ENCODE measurements around the gene MINPP1. TPM values are rescaled to one million over a fixed set of nuclear protein-coding genes. Genes with fewer than 3 reads are reported as not detected.
"Not testable (repeated sequence)": the region's sequence is repeated elsewhere in the genome, so short reads cannot be mapped to it uniquely, and the experiment has no call there.

The MINPP1 gene
- polyA plus RNA-seq, 6 donors from 2014 or later: 3.2 to 7.5 (median 5.6) TPM

- no peaks in the 10 kb centered on the region for H3K36me3 Mint-ChIP-seq
- ATAC-seq (ENCODE audit: low read depth in 2 of 2): no peak
- peaks cover 0 to 4% (median 0%) of the 10 kb centered on the region in 3 donors for H3K27me3 Mint-ChIP-seq
- H3K9me3 Mint-ChIP-seq: peaks cover 0 to 3% (median 0%) of the 10 kb centered on the region in 7 donors
- DNase-seq: no peak
- H3K27ac Mint-ChIP-seq: no peak overlapping the region
- H3K4me1 Mint-ChIP-seq: peaks cover 6% of the 10 kb centered on the region in 3 donors
- no peak overlapping the region for H3K4me3 Mint-ChIP-seq
Measured at GRCh38 chr10:87591589-87591886, 86.8 kb downstream of the MINPP1 start.

- not testable (repeated sequence) for ATAC-seq (ENCODE audit: low read depth in 2 of 2); H3K36me3 Mint-ChIP-seq; H3K27me3 Mint-ChIP-seq; H3K9me3 Mint-ChIP-seq; H3K27ac Mint-ChIP-seq; H3K4me3 Mint-ChIP-seq; DNase-seq
- peaks cover 8 to 14% (median 12%) of the 10 kb centered on the region in 3 donors for H3K4me1 Mint-ChIP-seq
Measured at GRCh38 chr10:87592920-87593319, 88.2 kb downstream of the MINPP1 start.

- no peak for DNase-seq
- peaks cover 0 to 6% (median 0%) of the 10 kb centered on the region in 7 donors for H3K9me3 Mint-ChIP-seq
- H3K27ac Mint-ChIP-seq: no peak overlapping the region
- H3K4me3 Mint-ChIP-seq: no peak overlapping the region
- H3K36me3 Mint-ChIP-seq: no peaks in the 10 kb centered on the region
- peaks cover 8 to 14% (median 12%) of the 10 kb centered on the region in 3 donors for H3K4me1 Mint-ChIP-seq
- peaks cover 0 to 4% (median 0%) of the 10 kb centered on the region in 3 donors for H3K27me3 Mint-ChIP-seq
- no peak for ATAC-seq (ENCODE audit: low read depth in 2 of 2)
Measured at GRCh38 chr10:87593702-87594101, 89.0 kb downstream of the MINPP1 start.

GRCh38 chr10:87594181-87594580 is 89.5 kb downstream of the MINPP1 start:
- Mint-ChIP-seq H3K4me3 (no peak overlapping the region), H3K27me3 (peaks cover 0 to 4% (median 0%) of the 10 kb centered on the region in 3 donors), H3K36me3 (no peaks in the 10 kb centered on the region), H3K4me1 (peaks cover 8 to 14% (median 12%) of the 10 kb centered on the region in 3 donors), H3K27ac (no peak overlapping the region), H3K9me3 (peaks cover 0 to 6% (median 0%) of the 10 kb centered on the region in 7 donors)
- no peak for DNase-seq
- ATAC-seq (ENCODE audit: low read depth in 2 of 2): no peak

- peaks cover 8 to 14% (median 12%) of the 10 kb centered on the region in 3 donors for H3K4me1 Mint-ChIP-seq
- H3K27ac Mint-ChIP-seq: no peak overlapping the region
- H3K36me3 Mint-ChIP-seq: no peaks in the 10 kb centered on the region
- no peak overlapping the region for H3K4me3 Mint-ChIP-seq
- no peak for ATAC-seq (ENCODE audit: low read depth in 2 of 2)
- H3K27me3 Mint-ChIP-seq: peaks cover 0 to 4% (median 0%) of the 10 kb centered on the region in 3 donors
- peaks cover 0 to 6% (median 0%) of the 10 kb centered on the region in 7 donors for H3K9me3 Mint-ChIP-seq
- DNase-seq: no peak
Measured at GRCh38 chr10:87594864-87595263, 90.2 kb downstream of the MINPP1 start.

GRCh38 chr10:87596351-87596750 is 91.7 kb downstream of the MINPP1 start:
- no peak for DNase-seq
- Mint-ChIP-seq H3K36me3 (no peaks in the 10 kb centered on the region), H3K27me3 (peaks cover 0 to 4% (median 0%) of the 10 kb centered on the region in 3 donors), H3K9me3 (peaks cover 0 to 5% (median 0%) of the 10 kb centered on the region in 7 donors), H3K4me1 (peaks cover 8 to 15% (median 12%) of the 10 kb centered on the region in 3 donors), H3K4me3 (no peak overlapping the region), H3K27ac (peak overlapping the region in 2 of 6 donors; percentile 39 to 54)
- ATAC-seq (ENCODE audit: low read depth in 2 of 2): peak; percentile 94 to 97

- ATAC-seq (ENCODE audit: low read depth in 2 of 2): no peak
- peaks cover 0 to 3% (median 0%) of the 10 kb centered on the region in 7 donors for H3K9me3 Mint-ChIP-seq
- no peak for DNase-seq
- no peaks in the 10 kb centered on the region for H3K36me3 Mint-ChIP-seq
- no peak overlapping the region for H3K4me3 Mint-ChIP-seq
- peaks cover 8 to 21% (median 17%) of the 10 kb centered on the region in 3 donors for H3K4me1 Mint-ChIP-seq
- H3K27me3 Mint-ChIP-seq: no peaks in the 10 kb centered on the region
- H3K27ac Mint-ChIP-seq: no peak overlapping the region
Measured at GRCh38 chr10:87598700-87599099, 94.0 kb downstream of the MINPP1 start.

- Mint-ChIP-seq H3K36me3 (no peaks in the 10 kb centered on the region), H3K4me3 (no peak overlapping the region), H3K9me3 (peaks cover 0 to 3% (median 0%) of the 10 kb centered on the region in 7 donors), H3K27ac (no peak overlapping the region), H3K27me3 (no peaks in the 10 kb centered on the region), H3K4me1 (peaks cover 8 to 21% (median 17%) of the 10 kb centered on the region in 3 donors)
- ATAC-seq (ENCODE audit: low read depth in 2 of 2) (no peak), DNase-seq (no peak)
Measured at GRCh38 chr10:87600581-87600980, 95.9 kb downstream of the MINPP1 start.

Other genes starting within 250 kb of the MINPP1 start
- under 1 TPM in 3 of 6 donors, not detected in 3; 0.09 to 0.21 (median 0.11) TPM for gene NUTM2D, start 147.1 kb upstream of the MINPP1 start, polyA plus RNA-seq (ENCODE audit: low read depth in 6 of 6)
- under 1 TPM in 2 of 6 donors, not detected in 4; 0.07 to 0.13 TPM for gene PAPSS2, start 155.0 kb downstream of the MINPP1 start, polyA plus RNA-seq (ENCODE audit: low read depth in 6 of 6)